Fibroblast of the aortic adventitia (primary cell): ENCODE data around the gene MYOCD. TPM values are rescaled to one million over a fixed set of nuclear protein-coding genes. Genes with fewer than 3 reads are reported as not detected.

Experiments
- DNase-seq: peaks from one replicate; pipeline ENCODE4 v3.0.0-alpha.2; 2010; ENCODE audit warnings: low read depth
- H3K4me3 ChIP-seq: 2 replicates; pipeline ENCODE4 v1.5.1; 2011; ENCODE audit warnings: low read depth, mild to moderate bottlenecking, control low read depth, low read length, moderate library complexity
- total RNA-seq: library from RNA; depleted of rRNA; stranded (reverse); fragments of >200 nt; gene quantifications from 2 replicates; pipeline ENCODE4 v1.2.3, GENCODE V29; 2012; ENCODE audit warnings: low replicate concordance
- TF ChIP-seq, protein P1 (sequence below): IDR thresholded peaks from 2 replicates; pipeline ENCODE4 v1.5.1; 2011; ENCODE audit warnings: mild to moderate bottlenecking, low read length, control low read depth, inconsistent platforms; ENCODE audit not compliant: insufficient read depth

Gene MYOCD
- total RNA-seq, 1 donor = 0.18 TPM

GRCh38 chr17:12722282-12722681 lies 56.6 kb downstream of the MYOCD start:
- TF ChIP-seq, protein P1, sequence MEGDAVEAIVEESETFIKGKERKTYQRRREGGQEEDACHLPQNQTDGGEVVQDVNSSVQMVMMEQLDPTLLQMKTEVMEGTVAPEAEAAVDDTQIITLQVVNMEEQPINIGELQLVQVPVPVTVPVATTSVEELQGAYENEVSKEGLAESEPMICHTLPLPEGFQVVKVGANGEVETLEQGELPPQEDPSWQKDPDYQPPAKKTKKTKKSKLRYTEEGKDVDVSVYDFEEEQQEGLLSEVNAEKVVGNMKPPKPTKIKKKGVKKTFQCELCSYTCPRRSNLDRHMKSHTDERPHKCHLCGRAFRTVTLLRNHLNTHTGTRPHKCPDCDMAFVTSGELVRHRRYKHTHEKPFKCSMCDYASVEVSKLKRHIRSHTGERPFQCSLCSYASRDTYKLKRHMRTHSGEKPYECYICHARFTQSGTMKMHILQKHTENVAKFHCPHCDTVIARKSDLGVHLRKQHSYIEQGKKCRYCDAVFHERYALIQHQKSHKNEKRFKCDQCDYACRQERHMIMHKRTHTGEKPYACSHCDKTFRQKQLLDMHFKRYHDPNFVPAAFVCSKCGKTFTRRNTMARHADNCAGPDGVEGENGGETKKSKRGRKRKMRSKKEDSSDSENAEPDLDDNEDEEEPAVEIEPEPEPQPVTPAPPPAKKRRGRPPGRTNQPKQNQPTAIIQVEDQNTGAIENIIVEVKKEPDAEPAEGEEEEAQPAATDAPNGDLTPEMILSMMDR = no peak
- DNase-seq = no peak

GRCh38 chr17:12726131-12726530 lies 60.4 kb downstream of the MYOCD start:
- no peak for DNase-seq
- TF ChIP-seq, protein P1 = no peak
- no peak overlapping the region for H3K4me3 ChIP-seq

More at GRCh38 chr17:12722282-12722681, 56.6 kb downstream of the MYOCD start:
- no peak overlapping the region for H3K4me3 ChIP-seq

DNA sequence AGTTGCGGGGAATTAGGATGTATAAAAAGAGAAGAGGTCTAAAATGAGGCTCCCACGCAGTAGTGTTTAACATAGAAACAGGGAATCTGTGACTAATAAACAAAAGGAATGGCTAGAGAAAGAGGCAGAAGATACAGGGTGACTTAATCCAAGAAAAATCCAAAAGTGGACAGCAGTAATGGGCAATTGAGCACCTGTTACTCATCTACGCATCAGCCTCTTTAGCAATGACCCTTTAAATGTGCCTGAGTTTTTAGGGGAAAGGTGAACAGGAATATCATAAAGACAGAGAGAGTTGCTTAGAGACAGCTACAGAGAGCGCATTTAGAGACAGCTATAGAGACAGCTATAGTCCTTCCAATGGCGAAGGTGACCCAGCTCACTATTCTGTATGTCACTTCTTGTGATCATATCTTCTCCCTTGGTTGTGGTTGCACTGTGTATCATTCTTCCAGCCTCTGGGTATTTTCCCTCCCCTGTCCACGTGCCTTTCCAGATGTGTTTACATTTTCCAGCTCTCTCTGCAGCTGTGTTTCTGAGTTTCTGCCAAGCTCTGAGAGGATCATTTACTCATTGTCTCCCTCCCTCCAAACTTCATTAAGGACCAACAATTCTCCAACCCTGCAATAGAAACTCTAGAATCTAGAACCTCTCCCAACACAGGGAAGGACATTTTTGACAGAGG lies 61.5 kb downstream of the MYOCD start:
- H3K4me3 ChIP-seq = no peak overlapping the region
- TF ChIP-seq, protein P1 = no peak
- peak; percentile 28 for DNase-seq

DNA sequence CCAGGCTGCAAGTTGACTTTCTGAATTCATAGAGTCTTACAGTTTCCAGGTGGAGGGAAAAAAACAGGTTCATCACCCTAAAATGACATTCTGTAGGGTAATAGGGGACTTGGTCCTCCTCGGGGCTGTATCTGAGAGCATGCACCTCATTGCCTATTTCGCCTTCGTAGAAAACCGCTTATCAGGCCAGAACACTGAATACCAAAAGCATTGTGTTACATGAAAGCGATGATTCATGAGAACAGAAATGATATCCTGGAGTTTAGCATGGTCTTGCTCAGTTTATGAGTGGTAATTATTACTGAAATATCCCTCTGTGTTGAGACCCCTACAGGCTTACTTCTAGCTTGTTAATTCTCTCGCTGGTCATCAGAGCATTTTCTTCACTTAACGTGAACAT lies 62.2 kb downstream of the MYOCD start:
- TF ChIP-seq, protein P1 = no peak
- H3K4me3 ChIP-seq = no peak overlapping the region
- peak; percentile 25 for DNase-seq

GRCh38 chr17:12729086-12729485 lies 63.4 kb downstream of the MYOCD start:
- DNase-seq = no peak
- TF ChIP-seq, protein P1 = no peak

GRCh38 chr17:12730421-12730820 lies 64.7 kb downstream of the MYOCD start:
- no peak overlapping the region for H3K4me3 ChIP-seq
- no peak for DNase-seq
- TF ChIP-seq, protein P1 = no peak

More at GRCh38 chr17:12729086-12729485, 63.4 kb downstream of the MYOCD start:
- no peak overlapping the region for H3K4me3 ChIP-seq

DNA sequence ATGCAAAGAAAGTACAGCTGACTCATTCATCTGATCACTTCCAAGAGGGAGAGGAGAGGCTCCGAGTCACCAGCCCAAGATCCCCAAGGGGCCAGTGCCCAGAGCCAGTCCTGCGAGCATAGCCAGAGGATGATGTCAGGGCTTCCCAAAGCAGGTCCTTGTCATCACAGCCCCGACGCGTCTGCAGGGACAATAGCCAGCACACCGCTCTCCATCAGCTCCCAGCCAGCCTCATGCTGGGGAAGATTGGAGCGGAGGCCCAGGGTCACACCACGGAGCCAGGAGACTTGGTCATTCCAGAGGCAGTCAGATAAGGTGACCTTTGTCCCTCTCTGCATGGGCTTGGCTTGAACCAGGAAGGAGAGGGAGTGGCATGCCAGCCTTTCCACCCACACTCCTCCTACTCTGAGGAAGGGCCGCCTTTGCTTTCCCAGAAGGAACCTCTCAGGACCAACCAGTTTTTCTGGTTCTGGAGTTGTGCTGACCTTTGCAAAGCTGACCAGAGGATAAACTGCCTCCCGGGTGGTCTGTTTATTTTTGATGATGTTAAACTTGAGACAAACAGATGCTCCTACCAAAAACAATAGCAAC lies 65.3 kb downstream of the MYOCD start:
- TF ChIP-seq, protein P1 = no peak
- H3K4me3 ChIP-seq = no peak overlapping the region
- DNase-seq = peak; percentile 10
